Upper lobe of left lung (tissue), 6 donors: ENCODE measurements around the gene MTSS2. TPM values are rescaled to one million over a fixed set of nuclear protein-coding genes. Genes with fewer than 3 reads are reported as not detected.

Source experiments
- ATAC-seq, 2 donors: fragments of 200-7000 bp; cut with Tn5 transposase; one replicate each; pipeline ENCODE4 v1.9.1; 2022; ENCODE audit warnings: mild to moderate bottlenecking in 2 of 2, moderate library complexity in 2 of 2; ENCODE audit not compliant: low FRiP score in 2 of 2
- DNase-seq, 2 donors: peaks; one replicate each; pipeline ENCODE4 v3.0.0-alpha.2; 2019 to 2020
- H3K27ac ChIP-seq, 4 donors: fragments of 200-600 bp; sonication (generic); one replicate each; pipeline ENCODE4 v1.5.1; 2016 to 2019
- H3K27me3 ChIP-seq, 4 donors: fragments of 200-600 bp; sonication (generic); one replicate each; pipeline ENCODE4 v1.5.1; 2017 to 2019
- H3K36me3 ChIP-seq, 4 donors: fragments of 200-600 bp; sonication (generic); one replicate each; pipeline ENCODE4 v1.5.1; 2016 to 2019
- H3K4me1 ChIP-seq, 4 donors: fragments of 200-600 bp; sonication (generic); one replicate each; pipeline ENCODE4 v1.5.1; 2018 to 2019
- H3K4me3 ChIP-seq, 4 donors: fragments of 200-600 bp; sonication (generic); one replicate each; pipeline ENCODE4 v1.5.1; 2017 to 2019; ENCODE audit warnings: mild to moderate bottlenecking in 2 of 4, moderate library complexity in 1 of 4
- H3K9me3 ChIP-seq, 4 donors: fragments of 200-600 bp; sonication (generic); one replicate each; pipeline ENCODE4 v1.5.1; 2018 to 2019
- EP300 ChIP-seq, 4 donors: sonication (generic); formaldehyde crosslinking; IDR thresholded peaks; one replicate each; pipeline ENCODE4 v1.5.1; 2017; ENCODE audit warnings: antibody characterized with exemption in 4 of 4, control low read depth in 2 of 4
- POLR2A ChIP-seq, 4 donors: fragments of 450-650 bp; IDR thresholded peaks; one replicate each; pipeline ENCODE4 v1.5.1; 2016 to 2017; ENCODE audit warnings: antibody characterized with exemption in 4 of 4, mild to moderate bottlenecking in 2 of 4
- POLR2AphosphoS5 ChIP-seq, 2 donors: sonication (generic); formaldehyde crosslinking; IDR thresholded peaks; one replicate each; pipeline ENCODE4 v1.5.1; 2017; ENCODE audit warnings: antibody characterized with exemption in 2 of 2
- WGBS, 2 donors: methylation state at CpG; one replicate each; pipeline ENCODE4 v1.1.5; 2017 to 2018; 5-methylcytosine and 5-hydroxymethylcytosine counted together
- total RNA-seq, 6 donors: library from RNA; depleted of rRNA in 4 of 6; stranded (reverse); fragments of >200 nt in 4 of 6; gene quantifications; one replicate each; pipeline versions ENCODE4 v1.1.0 to v1.2.1, GENCODE V29; 2016 to 2021
- TF ChIP-seq, protein P1 (sequence below), 6 experiments: fragments of 450-650 bp in 4 of 6; fragments of 200-600 bp in 2 of 6; sonication (generic) in 2 of 6; IDR thresholded peaks; one replicate each; pipeline ENCODE4 v1.5.1; 2016 to 2019; ENCODE audit warnings: antibody characterized with exemption in 6 of 6
- donor health status: DM: no; HTN: no; CAD: no; lungs with moderate emphysema.
- donor health status: DM: no; HTN: yes; CAD: no; lungs with severe emphysema.

Gene MTSS2
- total RNA-seq, 6 donors from 2014 or later: 40.7 to 202 (median 72.4) TPM

DNA sequence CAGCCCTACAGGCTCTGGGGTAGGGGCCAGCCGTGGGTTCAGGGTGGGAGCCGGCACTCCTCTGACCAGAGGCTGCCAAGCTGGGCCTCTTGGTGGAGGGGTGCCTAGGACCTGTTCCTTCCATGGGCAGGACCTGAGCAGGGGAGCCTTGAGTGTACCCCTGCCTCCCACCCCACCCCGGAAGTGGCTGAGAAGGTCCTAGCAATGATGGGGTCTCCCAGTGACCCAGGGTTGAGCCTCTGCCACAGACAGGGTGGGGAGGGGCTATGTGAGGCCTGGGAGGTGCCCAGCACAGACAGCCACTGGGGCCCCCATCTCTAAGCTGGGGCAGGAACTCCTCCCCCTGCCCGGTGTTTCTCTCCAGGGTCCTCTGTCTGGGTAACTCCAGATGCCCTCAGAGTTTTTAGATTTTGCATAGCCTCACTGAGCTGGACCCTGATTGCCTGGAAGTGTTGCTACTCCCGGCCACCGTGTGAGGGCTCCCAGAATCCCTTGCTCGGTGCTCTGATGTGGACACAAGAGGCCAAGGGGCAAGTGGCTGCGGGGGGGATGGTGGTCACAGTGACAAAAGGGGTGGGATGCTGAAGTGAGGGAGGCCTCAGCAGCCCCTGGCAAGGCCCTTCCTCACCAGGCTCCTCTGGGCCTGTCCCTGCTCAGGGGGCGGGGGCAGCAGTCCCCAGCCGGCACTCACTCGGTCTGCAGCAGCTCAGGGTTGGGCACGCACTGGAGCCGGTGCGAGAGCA is 6.4 kb upstream of the MTSS2 start:
- DNase-seq (no peak), ATAC-seq (peak in 1 of 2 donors; percentile 2)

DNA sequence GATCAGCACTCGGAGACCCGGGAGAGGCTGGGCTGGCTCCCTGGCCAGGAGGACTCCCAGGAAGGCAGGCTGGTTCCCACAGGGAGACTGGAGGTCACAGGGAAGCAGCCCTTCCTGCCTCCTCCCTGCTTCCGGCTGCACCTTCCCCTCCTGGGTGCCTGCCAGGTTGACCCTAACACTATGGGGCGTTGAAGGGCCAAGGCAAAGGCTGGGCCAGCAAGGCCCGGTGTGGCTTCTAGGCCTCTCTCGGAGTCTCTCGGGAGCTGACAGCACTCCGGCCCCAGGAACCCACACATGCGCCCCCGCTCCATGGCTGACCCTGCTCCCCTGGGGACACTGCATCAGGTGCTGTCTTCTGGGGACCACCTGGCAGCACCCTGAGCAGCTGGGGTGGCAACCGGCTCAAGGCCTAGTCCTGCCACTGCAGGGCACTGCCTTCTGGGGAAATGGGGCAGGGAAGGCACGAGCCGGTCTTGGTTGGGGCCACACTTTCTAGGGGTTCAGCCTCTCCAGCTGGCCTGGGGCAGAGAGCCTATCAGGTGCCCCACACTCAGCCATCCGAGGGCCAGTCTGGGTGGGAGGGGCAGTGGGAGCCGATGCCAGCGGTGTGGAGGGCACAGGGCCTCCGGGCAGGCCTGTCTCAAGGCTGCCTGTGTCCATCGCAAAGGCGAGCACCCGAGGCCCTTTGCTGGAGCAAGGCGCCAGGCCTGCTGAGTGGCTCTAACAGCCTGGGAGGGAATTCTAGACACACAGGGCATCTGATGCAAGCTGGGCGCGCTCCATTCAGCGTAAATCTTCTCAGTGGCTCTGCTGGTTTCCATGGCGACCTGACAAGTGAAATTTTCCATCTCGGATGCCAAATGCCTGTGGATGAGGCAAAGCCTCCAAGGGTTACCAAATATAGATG is 5.6 kb upstream of the MTSS2 start:
- peak in 1 of 2 donors; percentile 73 for DNase-seq
- Histone ChIP-seq H3K4me3 (no peak overlapping the region), H3K27ac (peak overlapping the region; percentile 85 to 93 (median 91)), H3K4me1 (peaks cover 90 to 99% (median 96%) of the 10 kb centered on the region in 4 donors), H3K9me3 (no peaks in the 10 kb centered on the region), H3K36me3 (no peaks in the 10 kb centered on the region), H3K27me3 (no peaks in the 10 kb centered on the region)
- TF ChIP-seq POLR2AphosphoS5 (IDR thresholded peaks at IDR 0.05): peak; percentile 48 to 63
- TF ChIP-seq, protein P1, sequence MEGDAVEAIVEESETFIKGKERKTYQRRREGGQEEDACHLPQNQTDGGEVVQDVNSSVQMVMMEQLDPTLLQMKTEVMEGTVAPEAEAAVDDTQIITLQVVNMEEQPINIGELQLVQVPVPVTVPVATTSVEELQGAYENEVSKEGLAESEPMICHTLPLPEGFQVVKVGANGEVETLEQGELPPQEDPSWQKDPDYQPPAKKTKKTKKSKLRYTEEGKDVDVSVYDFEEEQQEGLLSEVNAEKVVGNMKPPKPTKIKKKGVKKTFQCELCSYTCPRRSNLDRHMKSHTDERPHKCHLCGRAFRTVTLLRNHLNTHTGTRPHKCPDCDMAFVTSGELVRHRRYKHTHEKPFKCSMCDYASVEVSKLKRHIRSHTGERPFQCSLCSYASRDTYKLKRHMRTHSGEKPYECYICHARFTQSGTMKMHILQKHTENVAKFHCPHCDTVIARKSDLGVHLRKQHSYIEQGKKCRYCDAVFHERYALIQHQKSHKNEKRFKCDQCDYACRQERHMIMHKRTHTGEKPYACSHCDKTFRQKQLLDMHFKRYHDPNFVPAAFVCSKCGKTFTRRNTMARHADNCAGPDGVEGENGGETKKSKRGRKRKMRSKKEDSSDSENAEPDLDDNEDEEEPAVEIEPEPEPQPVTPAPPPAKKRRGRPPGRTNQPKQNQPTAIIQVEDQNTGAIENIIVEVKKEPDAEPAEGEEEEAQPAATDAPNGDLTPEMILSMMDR (IDR thresholded peaks at IDR 0.05): no peak
- peak in 1 of 2 donors; percentile 3 for ATAC-seq
- WGBS, 2 donors: 72 to 77% methylated on average over 3 to 25 of the region's 26 CpGs

More for the DNA sequence above, 6.4 kb upstream of the MTSS2 start:
- Histone ChIP-seq H3K4me1 (peaks cover 90 to 99% (median 96%) of the 10 kb centered on the region in 4 donors), H3K27me3 (no peaks in the 10 kb centered on the region), H3K4me3 (no peak overlapping the region), H3K27ac (peak overlapping the region; percentile 85 to 93 (median 91)), H3K9me3 (no peaks in the 10 kb centered on the region), H3K36me3 (no peaks in the 10 kb centered on the region)
- TF ChIP-seq POLR2A (IDR thresholded peaks at IDR 0.05) (no peak), POLR2AphosphoS5 (IDR thresholded peaks at IDR 0.05) (no peak), EP300 (IDR thresholded peaks at IDR 0.05) (no peak)
- TF ChIP-seq, protein P1 (IDR thresholded peaks at IDR 0.05): no peak
- WGBS, 2 donors: 74 to 82% methylated on average over 6 to 13 of the region's 14 CpGs

DNA sequence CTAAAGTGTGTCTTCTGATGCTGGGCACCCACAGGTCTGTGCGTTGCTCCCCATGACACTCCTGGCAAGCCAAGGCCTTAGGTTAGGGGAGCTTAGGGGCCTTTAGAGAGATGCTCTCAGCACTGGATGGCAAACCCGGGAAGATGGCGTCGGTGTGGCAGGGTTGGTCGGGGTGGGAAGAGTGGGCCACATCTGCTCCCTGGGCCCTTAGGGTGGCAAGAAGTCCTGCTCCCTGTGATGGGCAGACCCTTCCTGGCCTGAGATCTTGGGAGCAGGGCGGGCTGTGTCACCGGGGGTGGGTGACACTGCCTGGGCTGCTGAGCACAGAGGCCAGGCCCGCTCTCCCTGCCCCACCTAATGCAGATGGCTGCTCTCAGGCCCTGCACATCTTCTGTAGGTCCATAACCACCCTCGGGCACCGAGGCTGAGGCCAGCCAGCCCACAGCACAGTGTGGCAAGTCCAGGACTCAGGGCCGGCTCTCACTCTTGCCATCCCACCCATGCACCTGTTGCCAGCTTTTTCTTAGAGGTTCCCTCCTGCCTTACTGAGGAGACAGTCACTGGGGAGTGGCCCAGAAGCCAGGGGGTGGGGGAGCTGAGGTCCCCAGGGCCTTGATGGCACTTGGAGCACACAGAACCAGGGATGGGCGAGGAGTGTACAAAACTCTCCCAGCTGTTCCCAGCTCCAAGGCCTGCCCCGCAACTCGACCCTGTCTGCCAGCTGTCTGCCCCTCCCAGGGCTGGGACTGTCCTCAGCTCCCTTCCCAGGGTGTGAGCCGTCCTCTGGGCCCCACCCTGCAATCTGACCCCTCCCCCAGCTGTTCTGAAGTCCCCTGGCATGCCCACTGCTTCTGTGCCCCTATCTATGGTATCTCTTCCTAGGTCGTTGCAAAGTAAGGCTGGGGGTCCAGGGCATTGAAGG is 4.4 kb upstream of the MTSS2 start:
- peaks cover 83 to 96% (median 89%) of the 10 kb centered on the region in 4 donors for H3K4me1 ChIP-seq
- no peaks in the 10 kb centered on the region for H3K27me3 ChIP-seq
- no peaks in the 10 kb centered on the region for H3K9me3 ChIP-seq
- peak overlapping the region; percentile 85 to 93 (median 91) for H3K27ac ChIP-seq
- ATAC-seq: no peak
- no peaks in the 10 kb centered on the region for H3K36me3 ChIP-seq
- H3K4me3 ChIP-seq: no peak overlapping the region
- no peak for TF ChIP-seq EP300 (IDR thresholded peaks at IDR 0.05)
- TF ChIP-seq POLR2AphosphoS5 (IDR thresholded peaks at IDR 0.05): no peak
- TF ChIP-seq, protein P1 (IDR thresholded peaks at IDR 0.05): no peak
- TF ChIP-seq POLR2A (IDR thresholded peaks at IDR 0.05): no peak
- DNase-seq: peak in 1 of 2 donors; percentile 69
- WGBS, 2 donors: 33 to 77% methylated on average over 1 to 12 of the region's 16 CpGs
